ENCODE measurements around the gene PDXDC1.
A peak's percentile ranks its signal among the peaks of the same experiment; 100 is the strongest.
"Not testable (repeated sequence)": the region's sequence is repeated elsewhere in the genome, so short reads cannot be mapped to it uniquely, and the experiment has no call there.

PDXDC1 gene

DNA sequence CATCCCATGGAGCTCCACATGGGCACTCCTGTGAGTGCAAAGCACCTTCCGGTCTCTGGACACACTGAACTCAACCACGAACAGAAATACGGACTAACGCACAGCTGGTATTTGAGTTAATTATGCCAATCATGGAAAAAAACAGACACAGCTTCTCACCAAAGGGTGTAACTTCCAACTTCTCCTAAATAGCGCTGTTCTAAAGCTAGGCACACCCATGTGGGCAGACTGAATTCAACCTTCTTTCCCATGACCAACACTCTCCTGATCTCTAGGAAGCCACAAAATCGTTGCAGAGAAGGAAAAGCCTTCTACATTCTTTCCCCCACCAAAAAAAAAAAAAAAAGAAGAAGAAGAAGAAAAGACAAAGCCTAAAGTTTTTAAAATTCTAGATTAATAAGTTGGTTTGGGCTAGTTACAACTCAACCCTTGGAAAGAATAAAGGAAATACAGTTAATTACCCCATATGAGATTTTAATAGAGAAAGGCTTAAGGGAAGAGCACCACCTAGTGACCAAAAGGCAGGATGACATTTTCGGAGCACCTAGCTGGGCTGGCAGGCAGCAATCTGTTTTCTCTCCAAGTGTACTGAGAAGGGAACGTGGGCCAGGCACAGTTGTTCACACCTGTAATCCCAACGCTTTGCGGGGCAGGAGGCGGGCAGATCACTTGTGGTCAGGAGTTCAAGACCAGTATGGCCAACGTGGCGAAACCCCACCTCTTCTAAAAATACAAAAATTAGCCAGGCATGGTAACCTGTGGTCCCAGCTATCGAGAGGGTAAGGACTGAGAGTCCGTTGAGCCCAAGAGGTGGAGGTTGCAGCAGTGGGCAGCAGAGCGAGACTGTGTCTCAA lies 97.3 kb downstream of the PDXDC1 start:
- not testable (repeated sequence) for DNase-seq

- no peak for DNase-seq
Observed at GRCh38 chr16:15073101-15073500, 98.3 kb downstream of the PDXDC1 start.

DNA sequence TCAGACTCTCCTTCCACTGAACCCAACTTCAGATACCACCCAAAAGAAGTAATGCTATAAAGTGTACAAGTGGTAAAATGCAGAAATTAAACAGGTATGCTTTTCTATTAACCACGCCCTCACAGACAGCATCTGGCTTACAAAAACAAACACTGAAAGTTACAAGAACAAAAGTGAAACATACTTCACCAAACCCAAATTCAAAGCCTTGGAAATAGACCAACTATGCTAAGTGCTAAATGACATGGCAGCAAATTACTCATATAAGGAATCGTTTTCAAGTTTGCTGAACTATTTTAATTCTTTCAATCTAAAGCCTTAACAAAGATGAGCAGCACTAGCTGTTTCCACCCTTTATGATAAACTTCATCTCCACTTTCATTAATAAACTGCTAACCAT lies 101.3 kb downstream of the PDXDC1 start:
- DNase-seq, result not testable (repeated sequence)

DNA sequence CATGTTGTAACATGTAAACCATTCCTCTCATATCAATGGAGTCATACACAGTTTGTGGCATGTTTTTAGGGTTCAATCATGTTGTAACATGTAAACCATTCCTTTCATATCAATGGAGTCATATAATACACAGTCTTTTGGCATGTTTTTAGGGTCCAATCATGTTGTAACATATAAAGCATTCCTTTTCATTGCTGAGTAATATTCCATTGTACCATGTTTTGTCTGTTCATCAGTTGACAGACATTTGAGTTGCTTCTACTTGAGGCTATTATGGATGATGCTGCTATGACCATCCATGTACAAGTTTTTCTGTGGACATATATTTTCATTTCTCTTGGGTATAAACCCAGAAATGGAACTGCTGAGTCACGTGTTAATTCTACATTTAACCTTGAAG lies 106.1 kb downstream of the PDXDC1 start:
- not testable (repeated sequence) for DNase-seq

DNA sequence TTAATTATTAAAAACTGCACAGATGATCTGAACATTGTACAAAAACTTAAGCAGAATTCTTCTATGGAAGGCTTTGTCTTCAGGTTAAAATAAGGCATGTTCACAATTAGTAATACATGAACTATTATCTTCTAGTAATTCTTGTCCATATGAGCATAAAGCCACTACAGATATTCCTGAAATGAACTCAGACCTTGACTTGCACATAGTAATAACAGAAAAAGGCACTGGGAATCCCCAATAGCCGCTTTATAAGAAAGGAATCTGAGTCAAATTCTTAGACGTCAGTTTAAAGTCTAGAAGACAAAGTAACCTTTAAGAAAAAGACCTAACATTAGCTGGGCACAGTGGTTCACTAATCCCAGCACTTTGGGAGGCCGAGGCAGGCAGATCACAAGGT lies 108.0 kb downstream of the PDXDC1 start:
- not testable (repeated sequence) for DNase-seq

DNA sequence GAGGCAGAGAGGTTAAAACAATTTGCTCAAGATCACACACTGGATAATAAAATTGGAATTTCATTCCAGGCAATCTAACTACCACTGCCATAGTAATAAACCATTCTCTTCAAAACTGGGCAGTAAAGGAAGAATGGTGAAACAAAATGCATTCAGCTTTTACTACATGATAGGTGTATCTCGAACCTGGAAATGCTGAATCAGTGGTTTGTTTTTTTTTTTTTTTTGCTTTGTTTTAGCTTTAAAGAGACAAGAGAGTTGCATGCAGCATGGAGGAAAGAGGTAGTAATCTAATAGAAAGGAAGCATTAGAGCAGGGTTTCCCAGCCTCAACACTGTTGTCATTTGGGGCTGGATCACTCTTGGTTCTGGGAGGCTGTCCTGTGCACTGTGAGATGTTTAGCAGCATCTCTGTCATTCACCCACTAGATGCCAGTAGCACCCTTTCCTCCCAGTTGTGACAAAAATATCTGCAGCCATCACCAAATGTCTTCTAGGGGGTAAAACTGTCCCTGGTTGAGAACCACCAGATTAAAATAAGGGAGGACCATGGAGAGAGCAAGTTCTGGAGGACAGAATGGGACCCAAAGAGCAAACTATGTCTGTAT lies 115.9 kb downstream of the PDXDC1 start:
- DNase-seq, result not testable (repeated sequence)

DNA sequence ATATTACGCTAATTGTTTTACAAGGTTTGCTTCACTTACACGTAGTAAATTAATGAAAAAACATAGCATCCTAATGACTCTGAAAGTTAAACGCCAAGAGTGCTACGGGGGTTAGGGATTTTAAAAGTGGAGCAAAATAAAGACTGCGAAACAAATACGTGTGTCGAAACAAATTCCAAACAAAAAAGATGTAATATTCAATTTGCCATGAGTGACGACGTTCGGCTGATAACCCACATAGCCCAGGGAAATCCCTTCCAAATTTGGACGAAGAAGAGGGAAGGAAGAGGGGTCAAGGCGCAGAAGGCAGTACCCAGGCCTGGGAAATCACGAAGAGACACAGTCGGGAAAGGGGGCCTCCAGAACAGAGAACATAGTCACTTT lies 118.7 kb downstream of the PDXDC1 start:
- DNase-seq, result not testable (repeated sequence)

DNA sequence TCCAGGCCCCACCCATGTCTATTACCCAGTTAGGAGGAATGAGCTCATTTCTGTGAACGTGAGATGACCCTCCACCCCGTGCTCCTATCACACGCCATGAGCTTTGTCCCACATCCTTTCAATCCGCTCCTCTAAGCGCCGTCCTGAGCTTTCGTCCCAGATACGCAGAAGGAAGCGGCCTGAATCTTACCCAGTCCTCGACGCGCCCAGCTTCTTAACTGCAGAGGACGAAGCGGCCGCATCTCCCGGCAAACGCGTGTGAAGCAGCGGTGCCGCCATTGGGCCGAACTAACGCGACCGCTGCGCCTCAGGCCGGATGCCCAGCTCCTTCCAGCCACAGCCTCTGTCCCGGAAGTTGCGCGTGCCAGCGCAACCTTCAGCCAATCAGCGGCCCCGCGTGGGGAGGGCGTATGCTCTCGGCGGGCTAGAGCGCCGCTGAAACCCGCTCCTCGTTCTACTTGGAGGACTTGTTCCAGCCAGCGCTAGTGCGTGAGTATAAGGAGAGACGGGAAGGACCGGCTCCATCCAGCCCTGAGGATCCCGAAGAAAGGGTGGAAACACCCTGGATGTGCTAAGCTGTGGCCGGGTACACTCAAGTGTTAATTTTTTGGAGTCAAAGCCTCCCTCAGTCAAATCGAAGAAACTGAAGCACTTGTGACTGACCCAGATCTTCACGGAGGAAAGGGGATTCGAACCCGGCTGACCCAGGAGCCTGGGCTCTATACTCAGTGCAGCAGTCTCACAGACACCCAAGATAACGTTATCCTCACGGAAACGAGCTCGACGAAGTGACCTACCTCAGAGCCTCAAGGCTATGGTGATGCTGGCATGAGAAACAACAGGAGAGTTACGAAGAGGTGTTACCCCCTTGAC lies 119.4 kb downstream of the PDXDC1 start, which contains the start of gene RRN3:
Gene RRN3 (minus strand): TSS at position 318 of the 873 bp plus-strand sequence. CDS start 39 bp downstream, at position 279.
- peak; percentile 58 to 69 for DNase-seq

DNA sequence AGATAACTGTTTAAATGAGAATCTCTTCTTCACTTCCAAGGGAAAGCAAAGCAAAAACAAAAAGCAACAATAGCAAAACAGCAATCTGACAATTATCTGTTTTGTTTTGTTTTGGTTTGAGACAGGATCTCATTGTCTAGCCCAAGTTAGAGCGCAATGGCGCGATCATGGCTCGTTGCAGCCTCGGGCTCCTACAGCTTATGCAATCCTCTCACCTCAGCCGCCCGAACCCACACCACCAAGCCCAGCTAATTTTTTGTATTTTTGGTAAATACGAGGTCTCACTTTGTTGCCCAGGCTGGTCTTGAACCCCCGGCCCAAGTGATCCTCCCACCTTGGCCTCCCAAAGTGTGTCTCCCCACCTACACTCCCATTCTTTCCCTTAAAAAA lies 121.8 kb downstream of the PDXDC1 start:
- DNase-seq, result not testable (repeated sequence)

GRCh38 chr16:15099366-15099909 lies 124.6 kb downstream of the PDXDC1 start:
- not testable (repeated sequence) for DNase-seq

GRCh38 chr16:15100372-15100987 lies 125.7 kb downstream of the PDXDC1 start:
- not testable (repeated sequence) for DNase-seq

- not testable (repeated sequence) for DNase-seq
Observed at GRCh38 chr16:15127641-15128425, 153.0 kb downstream of the PDXDC1 start.

GRCh38 chr16:15130256-15130932 lies 155.6 kb downstream of the PDXDC1 start:
- not testable (repeated sequence) for DNase-seq

GRCh38 chr16:15130943-15131700 lies 156.3 kb downstream of the PDXDC1 start:
- not testable (repeated sequence) for DNase-seq

DNA sequence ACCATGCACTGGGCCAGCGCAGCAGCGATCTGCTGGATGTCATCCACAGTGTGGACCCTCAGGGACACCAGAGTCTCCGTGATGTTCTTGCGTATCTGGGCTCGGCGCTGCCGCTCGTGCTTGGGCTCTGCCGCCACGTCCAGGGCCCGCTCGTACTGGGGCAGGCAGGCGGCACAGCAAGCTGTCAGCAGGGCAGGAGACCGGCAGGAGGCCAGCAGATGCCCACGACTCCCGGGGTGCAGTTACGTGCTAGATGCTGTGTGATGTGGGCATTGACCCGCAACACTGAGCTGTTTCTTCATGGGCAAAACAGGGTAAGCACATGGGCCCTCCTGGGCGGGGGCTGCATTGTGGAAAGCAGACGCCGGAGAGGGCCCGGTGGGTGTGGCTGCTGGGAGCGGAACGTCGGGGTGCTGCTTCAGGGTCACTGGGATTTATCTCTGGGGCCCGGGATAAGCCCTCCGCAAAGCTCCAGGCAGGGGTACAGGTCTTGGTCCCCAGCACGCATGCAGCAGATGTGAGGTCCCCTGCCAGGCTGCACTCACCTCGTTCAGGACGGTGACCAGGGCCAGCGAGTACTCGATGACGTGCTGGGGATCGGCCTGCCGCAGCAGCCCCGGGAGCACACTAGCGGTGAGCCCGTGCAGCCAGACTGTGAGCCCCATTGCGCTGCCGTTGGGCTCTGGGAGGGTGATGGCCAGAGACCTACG lies 158.0 kb downstream of the PDXDC1 start:
- DNase-seq, result not testable (repeated sequence)

- DNase-seq, result not testable (repeated sequence)
Observed at GRCh38 chr16:15133554-15133953, 158.7 kb downstream of the PDXDC1 start.

DNA sequence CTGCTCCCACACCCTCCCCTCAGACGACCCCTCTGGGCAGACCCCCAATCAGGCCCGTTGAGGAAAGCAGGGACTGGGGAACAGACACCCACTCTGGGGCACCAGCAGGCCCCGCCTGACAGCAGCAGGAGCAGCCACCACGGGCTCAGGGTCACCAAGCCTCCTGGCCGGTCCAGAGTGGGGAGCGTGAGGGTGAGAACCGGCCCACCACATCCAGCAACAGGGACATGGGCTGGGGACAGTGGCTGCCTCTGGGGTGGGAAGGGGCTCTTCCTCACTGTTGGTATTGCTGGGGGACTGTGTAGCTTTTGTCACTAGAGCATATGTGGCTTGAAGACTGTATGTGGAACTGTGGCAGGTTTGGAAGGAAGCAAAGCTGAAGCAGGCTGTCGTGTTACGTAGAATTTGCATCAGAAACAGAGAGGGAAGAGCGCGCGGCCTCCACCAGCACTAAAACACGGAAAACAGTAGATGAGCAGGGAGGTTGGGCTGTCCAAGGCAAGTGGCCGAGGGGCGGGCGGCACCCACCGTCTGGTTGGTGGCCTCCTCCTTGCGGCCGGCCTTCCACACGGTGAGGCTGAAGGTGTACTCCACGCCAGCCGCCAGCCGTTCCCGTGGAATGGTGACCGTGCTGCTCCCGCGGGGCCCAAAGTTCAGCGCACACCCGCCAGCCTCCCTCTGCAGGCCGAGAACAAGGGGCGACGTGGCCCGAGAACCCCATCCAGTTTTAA lies 160.1 kb downstream of the PDXDC1 start:
- DNase-seq, result not testable (repeated sequence)
